VCaP (cell line): ENCODE data around the gene SPEF2.

Source experiments
- H3K27ac ChIP-seq: fragments of 450-650 bp; 2 replicates; pipeline ENCODE4 v1.5.1; 2017
- TF ChIP-seq, protein P1 (sequence below): fragments of 450-650 bp; conservative IDR thresholded peaks from 2 replicates; pipeline ENCODE4 v1.5.1; 2017; ENCODE audit warnings: mild to moderate bottlenecking, moderate library complexity

SPEF2 gene

DNA sequence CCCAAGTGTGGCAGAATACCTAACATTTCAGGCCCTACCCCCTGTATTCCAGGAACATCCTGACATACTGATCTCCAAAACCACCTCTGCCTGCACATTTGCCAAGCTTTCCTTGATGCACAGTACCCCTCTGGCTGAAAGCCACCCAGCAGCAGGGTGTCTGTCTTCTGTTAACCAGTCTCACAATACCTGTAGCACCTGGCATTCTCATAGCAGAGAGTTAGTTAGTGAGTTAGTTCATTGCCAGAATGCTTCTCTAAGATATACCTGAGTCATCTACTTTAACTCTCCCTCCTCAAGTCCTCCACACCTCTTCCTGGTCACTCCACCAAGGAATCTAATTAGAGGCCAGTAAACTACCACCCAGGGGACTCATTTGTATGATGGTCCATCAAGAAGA lies 192.9 kb downstream of the SPEF2 start:
- no peak overlapping the region for H3K27ac ChIP-seq
- TF ChIP-seq, protein P1, sequence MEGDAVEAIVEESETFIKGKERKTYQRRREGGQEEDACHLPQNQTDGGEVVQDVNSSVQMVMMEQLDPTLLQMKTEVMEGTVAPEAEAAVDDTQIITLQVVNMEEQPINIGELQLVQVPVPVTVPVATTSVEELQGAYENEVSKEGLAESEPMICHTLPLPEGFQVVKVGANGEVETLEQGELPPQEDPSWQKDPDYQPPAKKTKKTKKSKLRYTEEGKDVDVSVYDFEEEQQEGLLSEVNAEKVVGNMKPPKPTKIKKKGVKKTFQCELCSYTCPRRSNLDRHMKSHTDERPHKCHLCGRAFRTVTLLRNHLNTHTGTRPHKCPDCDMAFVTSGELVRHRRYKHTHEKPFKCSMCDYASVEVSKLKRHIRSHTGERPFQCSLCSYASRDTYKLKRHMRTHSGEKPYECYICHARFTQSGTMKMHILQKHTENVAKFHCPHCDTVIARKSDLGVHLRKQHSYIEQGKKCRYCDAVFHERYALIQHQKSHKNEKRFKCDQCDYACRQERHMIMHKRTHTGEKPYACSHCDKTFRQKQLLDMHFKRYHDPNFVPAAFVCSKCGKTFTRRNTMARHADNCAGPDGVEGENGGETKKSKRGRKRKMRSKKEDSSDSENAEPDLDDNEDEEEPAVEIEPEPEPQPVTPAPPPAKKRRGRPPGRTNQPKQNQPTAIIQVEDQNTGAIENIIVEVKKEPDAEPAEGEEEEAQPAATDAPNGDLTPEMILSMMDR = no peak

DNA sequence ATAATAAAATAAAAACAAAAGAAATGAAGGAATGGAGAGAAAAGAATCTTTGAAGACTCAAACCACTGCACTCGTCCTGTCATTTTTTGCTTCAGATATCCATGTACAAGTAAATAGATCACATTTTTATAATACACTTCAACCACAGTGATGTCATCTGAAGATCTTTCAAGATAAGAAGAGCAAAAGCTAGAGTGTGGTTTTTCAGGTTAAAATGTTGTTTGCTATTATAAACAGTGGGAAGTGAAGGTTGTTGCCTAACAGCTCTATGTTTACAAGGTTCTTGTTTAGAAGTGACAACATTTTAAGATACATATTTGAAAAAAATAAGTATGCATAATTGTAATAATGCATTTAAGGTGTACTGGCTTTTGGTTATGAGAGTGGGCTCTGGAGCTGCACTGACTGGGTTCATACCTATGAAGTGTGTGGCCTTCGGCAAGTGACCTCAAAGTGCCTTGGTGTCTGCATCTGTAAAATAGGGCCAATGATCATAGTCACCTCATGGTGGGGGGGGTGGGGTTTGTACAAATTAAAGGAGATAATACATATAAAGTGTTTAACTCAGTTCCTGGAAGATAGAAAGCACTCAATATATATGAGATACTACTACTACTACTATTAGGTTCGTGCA lies 193.6 kb downstream of the SPEF2 start:
- no peak overlapping the region for H3K27ac ChIP-seq
- TF ChIP-seq, protein P1 = no peak

DNA sequence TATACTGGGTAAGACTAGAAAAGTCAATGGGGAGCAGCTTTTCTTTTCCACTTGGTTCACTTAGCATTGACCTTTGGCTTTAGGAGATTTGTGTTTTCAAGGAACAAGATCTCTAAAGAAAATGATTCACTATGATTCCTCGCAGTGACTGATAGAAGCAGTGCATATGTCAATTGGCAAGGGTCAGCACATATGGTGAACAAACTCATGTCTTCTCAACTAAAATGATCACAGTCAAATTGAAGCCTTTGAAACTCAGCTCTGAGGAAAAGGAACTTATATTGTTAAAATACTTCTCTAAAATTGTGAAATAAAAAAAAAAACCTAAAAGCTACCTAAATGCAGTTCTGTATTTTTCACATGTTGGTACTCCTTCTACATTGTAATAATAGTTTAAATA lies 195.9 kb downstream of the SPEF2 start:
- TF ChIP-seq, protein P1 = no peak
- H3K27ac ChIP-seq = no peak overlapping the region

DNA sequence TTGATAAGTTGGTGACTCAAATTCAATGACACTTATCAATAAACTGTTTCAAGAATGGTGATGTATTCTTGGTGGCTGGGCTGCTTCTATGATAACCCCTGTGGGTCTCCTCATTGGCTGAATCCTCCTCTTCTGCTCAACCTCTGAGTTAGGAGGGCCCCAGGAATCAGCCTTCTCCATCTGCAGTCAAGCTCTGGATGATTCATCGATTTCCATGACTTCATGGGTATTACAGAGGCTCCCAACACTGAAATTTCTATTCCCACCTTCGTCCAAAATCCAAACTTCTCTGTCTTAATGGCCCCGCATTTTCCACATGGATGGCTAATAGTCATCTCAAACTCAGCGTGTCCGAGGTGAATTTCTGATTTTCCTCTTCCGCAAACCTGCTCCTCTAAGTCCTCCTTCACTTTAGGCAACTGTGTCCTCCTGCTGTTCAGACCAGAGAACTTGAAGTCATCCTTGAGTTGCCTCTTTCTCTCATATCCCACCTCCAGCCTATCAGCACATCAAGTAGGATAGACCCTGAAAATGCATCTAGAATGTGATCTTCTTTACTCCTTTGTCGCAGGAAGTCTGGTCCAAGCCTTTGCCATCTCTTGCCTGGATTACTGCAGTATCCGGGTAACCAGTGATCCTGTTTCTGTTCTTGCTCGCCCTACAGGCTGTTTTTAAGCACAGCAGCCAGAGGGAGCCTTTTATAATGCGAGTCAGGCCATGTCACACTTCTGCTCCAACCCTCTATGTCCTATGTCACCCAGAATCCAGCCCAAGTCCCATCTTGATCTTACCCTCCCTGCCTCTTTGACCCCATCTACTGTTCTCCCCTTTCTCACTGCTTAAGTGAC lies 197.7 kb downstream of the SPEF2 start:
- TF ChIP-seq, protein P1 = peak; percentile 75
- no peak overlapping the region for H3K27ac ChIP-seq

DNA sequence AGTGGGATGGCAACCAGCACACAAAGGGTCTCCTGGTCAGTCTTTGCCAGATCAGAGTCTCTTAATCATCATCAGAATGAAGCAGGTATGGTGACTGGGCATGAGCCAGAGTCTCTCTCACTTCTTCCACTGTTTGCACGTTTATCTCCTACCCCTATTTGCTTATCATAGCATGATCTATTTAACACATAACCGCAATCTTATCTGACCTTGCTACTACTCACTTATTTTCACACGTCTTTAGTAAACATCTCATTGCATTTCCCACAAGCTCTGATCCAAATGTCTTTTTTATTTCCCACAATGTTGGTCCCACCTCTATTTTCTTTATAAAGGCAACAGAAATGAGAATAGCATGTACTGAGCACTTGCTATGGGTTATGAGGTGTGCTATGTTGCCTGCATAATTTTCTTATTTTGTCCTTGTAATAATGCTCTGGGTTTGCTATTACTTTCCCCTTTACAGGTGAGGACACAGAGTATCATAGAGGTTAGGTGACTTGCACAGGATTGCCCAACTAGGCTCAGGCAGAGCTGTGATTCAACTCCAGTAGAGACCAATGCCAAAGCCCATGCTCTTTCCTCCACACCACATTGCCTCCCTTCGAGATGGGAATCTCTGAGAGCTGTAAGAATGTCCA lies 199.3 kb downstream of the SPEF2 start:
- TF ChIP-seq, protein P1 = no peak
- H3K27ac ChIP-seq = no peak overlapping the region

DNA sequence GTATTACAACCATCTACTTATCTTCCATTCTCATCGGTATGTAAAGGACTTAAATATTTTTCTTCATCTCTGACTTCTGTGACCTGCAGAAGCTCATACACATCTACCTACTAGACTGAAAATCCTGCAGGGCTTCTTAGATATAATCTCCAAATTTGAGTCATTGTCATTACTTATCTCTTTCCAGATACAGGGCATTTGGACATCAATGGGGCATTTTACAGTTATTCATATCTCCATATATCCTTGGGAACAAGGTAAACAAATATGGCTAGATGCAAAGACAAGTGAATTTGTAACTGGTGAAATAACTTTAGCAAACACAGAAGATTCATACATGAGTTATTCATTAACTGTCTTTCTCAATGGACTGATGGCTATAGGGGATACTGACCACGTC lies 201.4 kb downstream of the SPEF2 start:
- no peak overlapping the region for H3K27ac ChIP-seq
- TF ChIP-seq, protein P1 = no peak

DNA sequence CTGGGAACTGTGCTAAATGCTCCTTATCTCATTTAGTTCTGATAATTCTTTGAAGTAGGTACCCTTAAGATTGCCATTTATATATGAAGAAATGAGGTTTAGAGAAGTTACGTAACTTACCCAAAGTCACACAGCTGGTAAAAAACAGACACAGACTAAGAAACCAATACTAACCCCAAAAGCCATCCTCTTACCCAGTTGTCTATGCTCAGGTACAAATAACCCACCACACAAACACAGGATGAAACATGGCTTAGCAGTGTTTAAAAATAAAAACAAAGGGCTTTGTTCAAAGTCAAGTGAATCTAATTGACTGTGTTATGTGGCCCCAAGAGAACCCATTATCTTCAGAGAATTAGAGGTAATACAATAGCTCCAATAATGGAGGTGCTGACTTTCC lies 202.0 kb downstream of the SPEF2 start:
- H3K27ac ChIP-seq = no peak overlapping the region
- TF ChIP-seq, protein P1 = no peak
